ENCODE data around the gene S100A2.

- no peak for TF ChIP-seq EZH2phosphoT487 (IDR thresholded peaks at IDR 0.05; ENCODE audit: insufficient read depth, low read depth)
- no peak for TF ChIP-seq EZH2 (IDR thresholded peaks at IDR 0.05; ENCODE audit: insufficient read depth, poor library complexity, severe bottlenecking)
Observed at GRCh38 chr1:153571706-153572105, 6.1 kb upstream of the S100A2 start.
